NCI-H526 (cell line): ENCODE data around the gene YLPM1.

ENCODE experiments used
- DNase-seq, 2 experiments: peaks; one replicate each; lab custom pipeline; 2025; lab: John Stamatoyannopoulos, UW

YLPM1 gene

DNA sequence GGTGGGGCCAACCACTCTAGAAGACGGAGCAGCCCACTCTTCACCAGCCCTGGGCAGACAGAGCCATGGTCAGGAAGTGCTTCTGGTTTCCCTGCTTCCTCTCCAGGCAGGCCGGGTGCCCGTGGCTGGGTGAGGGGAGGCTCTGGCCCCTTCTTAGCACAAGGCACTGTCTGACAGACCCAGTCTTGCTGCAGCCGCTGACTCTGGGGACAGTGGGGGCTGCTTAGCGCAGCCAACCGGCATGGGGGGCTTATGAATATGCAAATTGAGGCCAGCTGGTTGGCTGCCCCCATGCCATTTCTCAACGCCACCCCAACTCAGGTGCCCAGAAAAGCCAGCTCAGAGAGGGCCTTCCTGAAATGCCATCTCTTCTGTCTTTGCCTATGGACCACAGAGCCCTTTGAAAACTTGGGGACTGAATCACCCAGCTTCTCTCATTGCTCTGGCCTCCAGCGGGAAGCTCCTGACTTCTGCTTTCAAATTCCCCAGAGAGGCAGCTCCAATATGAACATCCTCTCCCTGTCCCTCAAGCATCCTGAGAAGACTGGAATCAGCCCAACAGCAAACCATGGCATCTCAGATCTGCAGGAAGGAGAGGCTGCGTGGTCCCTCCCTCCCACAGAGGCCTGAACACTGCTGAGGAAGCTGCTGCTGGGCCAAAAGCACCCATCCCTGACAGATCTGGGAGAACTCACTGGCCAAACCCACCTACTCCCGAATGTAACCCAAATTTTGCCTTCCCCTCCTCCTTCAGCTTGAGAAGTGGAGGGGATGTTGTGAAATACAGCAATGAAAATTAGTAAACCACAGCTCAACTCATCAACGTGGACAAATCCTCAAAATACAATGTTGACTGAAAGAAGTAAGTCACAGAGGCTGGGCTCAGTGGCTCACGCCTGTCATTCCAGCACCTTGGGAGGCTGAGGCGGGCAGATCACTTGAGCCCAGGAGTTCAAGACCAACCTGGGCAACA, 113.1 kb downstream of the YLPM1 start, which contains the start of gene PROX2:
Gene PROX2, minus strand, starts transcription at position 205 of the 973 bp plus-strand sequence. CDS start 12,311 bp downstream, outside the sequence.
- DNase-seq = no peak

DNA sequence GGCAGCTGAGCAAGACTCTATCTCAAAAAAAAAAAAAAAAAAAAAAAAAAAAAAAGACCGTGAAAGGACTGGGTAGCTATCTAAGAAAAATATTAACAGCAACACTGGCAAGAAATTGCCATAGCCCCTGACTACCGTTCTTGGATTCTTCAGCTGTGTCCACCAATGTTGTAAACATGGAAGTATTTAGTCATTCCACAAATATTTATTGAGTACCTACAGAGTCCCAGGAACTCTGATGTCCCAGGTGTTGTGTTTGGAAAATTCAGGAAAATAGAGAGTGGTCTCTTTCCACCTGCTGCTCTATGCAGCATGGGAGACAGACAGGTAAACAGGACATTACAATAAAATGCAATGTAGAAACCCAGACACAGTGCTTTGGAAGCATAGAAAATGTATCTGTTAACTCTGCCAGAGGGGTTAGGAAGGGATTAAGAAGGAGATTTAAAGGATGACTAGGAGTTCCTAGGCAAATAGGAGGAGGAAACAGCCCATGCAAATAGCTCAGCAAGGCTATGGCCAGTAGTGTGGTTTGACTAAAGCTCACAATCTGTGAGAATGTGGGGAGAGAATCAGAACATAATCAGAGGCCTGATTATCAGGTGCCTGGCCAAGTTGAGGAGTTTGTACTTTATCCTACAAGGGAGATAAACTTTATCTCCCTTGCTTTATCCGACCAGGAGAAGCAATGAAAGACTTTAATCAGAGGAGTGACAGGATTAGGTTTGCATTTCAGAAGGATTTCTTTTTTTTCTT, 116.5 kb downstream of the YLPM1 start:
- peak in 1 of 2 experiments; percentile 19 for DNase-seq

DNA sequence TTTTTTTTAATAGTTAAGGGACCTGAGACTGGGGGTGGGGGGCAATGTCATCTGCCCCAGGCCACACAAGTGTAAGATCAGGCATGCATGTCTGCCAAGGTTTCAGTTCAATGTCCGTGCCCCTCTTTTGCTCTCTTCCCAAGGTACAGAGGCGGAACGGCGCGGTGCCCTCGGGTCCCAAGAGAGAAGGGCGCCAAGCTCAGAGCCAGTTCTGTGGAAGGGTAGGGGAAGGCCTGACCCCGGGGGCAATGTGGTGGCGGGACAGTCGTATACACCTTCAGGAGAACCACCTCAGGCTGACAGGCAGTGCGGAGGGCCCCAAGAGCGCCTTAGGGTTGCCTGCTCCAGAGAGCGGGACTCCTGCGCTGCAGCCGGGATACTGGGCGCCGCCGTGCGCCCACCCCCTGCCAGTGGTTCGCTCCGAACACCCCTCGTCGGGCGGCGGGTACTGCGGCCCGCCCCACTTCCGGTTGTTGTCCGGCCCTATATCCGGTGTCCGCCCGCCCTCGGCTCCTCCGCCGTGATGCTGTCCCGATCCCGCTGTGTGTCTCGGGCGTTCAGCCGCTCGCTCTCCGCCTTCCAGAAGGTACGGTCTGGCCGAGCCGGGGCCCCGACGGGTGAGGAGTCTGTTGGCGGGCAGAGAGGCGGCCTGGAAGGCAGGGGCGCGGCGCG, 118.5 kb downstream of the YLPM1 start, which contains the start of gene DLST:
Gene DLST, plus strand, starts transcription at position 486 of the 672 bp plus-strand sequence. Its CDS starts 38 bp downstream, at position 524.
- DNase-seq = peak; percentile 64 to 94

DNA sequence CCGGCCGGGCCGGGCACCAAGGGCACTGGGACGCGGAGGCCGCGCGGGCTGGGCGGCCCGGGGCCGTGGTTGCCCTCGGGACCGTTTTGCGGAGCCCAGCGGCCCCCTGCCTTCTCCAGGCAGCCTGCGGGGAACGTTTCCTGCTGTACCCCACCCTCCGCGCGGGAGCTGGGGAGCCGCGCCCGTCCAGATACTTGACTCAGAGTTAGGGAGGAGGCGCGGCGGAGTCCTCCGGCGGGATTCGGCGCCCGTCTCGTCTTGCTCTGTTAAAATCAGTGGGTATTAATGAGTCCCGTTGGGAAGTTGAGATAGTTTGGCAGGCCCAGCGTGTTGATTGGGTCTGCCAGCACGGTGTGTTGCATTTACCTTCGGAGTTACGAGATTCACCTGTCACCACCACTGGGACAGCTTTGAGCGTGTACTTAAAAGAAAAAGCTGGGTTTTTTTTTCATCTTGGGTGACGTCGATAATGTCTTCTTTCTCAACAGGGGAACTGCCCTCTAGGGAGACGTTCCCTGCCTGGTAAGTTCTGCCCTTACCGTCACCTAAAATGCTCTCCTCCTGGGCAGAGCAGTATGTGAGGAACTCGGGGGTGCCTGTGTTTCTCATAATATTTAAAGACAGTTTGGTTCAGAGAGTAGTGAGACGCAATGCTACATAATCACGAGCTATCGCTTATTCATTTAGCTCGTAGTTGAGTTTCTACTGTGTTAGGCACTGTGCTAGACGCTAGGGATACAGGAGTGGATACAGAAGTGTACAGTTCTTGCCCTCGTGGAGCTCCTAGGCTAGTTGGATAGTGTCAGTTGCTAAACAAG, 119.2 kb downstream of the YLPM1 start:
- peak; percentile 47 to 59 for DNase-seq
